HG03025 (cell line): ENCODE measurements around the gene LRRN1.
"Not testable (repeated sequence)": the region's sequence is repeated elsewhere in the genome, so short reads cannot be mapped to it uniquely, and the experiment has no call there.

ENCODE experiments used
- ATAC-seq: cut with Tn5 transposase; IDR thresholded peaks from one replicate; pipeline ENCODE4 v1.9.1; 2021; ENCODE audit warnings: mild to moderate bottlenecking, moderate library complexity; ENCODE audit not compliant: unreplicated experiment, low FRiP score

The LRRN1 gene

GRCh38 chr3:3806092-3806491, 6.9 kb downstream of the LRRN1 start:
- no peak for ATAC-seq

GRCh38 chr3:3806856-3807255, 7.6 kb downstream of the LRRN1 start:
- ATAC-seq, result no peak

GRCh38 chr3:3813013-3813412, 13.8 kb downstream of the LRRN1 start:
- no peak for ATAC-seq

- no peak for ATAC-seq
Measured at GRCh38 chr3:3815206-3815605, 16.0 kb downstream of the LRRN1 start.

- no peak for ATAC-seq
Measured at GRCh38 chr3:3816034-3816433, 16.8 kb downstream of the LRRN1 start.

- ATAC-seq, result no peak
Measured at GRCh38 chr3:3817865-3818264, 18.6 kb downstream of the LRRN1 start.

GRCh38 chr3:3821777-3822176, 22.5 kb downstream of the LRRN1 start:
- ATAC-seq, result no peak

GRCh38 chr3:3825035-3825434, 25.8 kb downstream of the LRRN1 start:
- no peak for ATAC-seq

GRCh38 chr3:3826521-3826920, 27.3 kb downstream of the LRRN1 start:
- no peak for ATAC-seq

GRCh38 chr3:3827111-3827510, 27.9 kb downstream of the LRRN1 start:
- no peak for ATAC-seq

GRCh38 chr3:3828417-3828816, 29.2 kb downstream of the LRRN1 start:
- not testable (repeated sequence) for ATAC-seq

GRCh38 chr3:3836845-3837244, 37.6 kb downstream of the LRRN1 start:
- no peak for ATAC-seq

- ATAC-seq, result no peak
Measured at GRCh38 chr3:3842356-3842755, 43.1 kb downstream of the LRRN1 start.

- ATAC-seq, result no peak
Measured at GRCh38 chr3:3847994-3848922, 49.0 kb downstream of the LRRN1 start.

- no peak for ATAC-seq
Measured at GRCh38 chr3:3848923-3849275, 49.7 kb downstream of the LRRN1 start.

- ATAC-seq, result peak; percentile 77
Measured at GRCh38 chr3:3851621-3852323, 52.5 kb downstream of the LRRN1 start.

- no peak for ATAC-seq
Measured at GRCh38 chr3:3853544-3853943, 54.3 kb downstream of the LRRN1 start.

- no peak for ATAC-seq
Measured at GRCh38 chr3:3855056-3855455, 55.8 kb downstream of the LRRN1 start.

GRCh38 chr3:3860235-3860634, 61.0 kb downstream of the LRRN1 start:
- no peak for ATAC-seq

GRCh38 chr3:3862534-3862933, 63.3 kb downstream of the LRRN1 start:
- no peak for ATAC-seq

GRCh38 chr3:3875491-3875890, 76.3 kb downstream of the LRRN1 start:
- ATAC-seq, result no peak

GRCh38 chr3:3881050-3881449, 81.8 kb downstream of the LRRN1 start:
- no peak for ATAC-seq
